HT1080 (cell line): ENCODE measurements around the gene DENND2D. TPM values are rescaled to one million over a fixed set of nuclear protein-coding genes. Genes with fewer than 3 reads are reported as not detected.
"Not testable (repeated sequence)": the region's sequence is repeated elsewhere in the genome, so short reads cannot be mapped to it uniquely, and the experiment has no call there.

Experiments used
- DNase-seq: peaks from one replicate; pipeline ENCODE4 v3.0.0-alpha.2; 2015; ENCODE audit warnings: low read depth
- total RNA-seq: library from RNA; depleted of rRNA; stranded (reverse); fragments of >200 nt; shearing (Covaris generic); gene quantifications from 2 replicates; pipeline ENCODE4 v1.2.3, GENCODE V29; 2014

DENND2D gene
- total RNA-seq, 1 experiment from 2014 or later: not detected

- DNase-seq: peak; percentile 75
Measured at GRCh38 chr1:111222308-111223125, 22.1 kb upstream of the DENND2D start.

DNA sequence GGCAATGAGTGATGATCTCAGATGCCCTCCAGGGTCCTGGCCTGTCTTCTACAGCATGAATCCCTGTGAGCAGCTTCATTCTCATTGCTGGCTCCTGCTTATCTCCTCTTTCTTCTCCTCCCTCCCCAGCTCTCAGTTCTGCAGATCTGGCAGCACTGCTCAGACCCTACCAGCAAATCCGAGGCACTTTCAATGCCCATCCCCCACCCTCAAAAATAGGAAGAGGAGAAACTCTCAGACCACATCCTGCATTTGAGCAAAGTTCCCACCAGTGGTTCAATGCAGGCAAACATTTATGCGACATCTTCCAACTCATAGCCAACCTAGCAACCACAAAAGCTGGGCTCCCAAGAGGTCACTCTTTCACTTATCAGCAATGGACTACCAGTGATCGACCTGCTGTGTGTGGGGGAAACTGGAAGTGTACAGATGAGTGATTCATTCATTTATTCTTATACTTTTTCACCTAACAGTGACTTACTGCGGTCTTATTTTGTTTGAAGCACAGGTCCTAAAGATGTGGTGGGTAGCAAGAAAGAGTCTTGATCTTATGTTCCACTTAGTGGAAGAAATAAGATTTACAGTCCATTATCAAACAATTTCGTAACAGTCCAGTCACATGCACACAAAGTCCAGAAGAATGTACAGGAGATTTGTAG lies 21.3 kb upstream of the DENND2D start:
- peak; percentile 82 for DNase-seq

DNA sequence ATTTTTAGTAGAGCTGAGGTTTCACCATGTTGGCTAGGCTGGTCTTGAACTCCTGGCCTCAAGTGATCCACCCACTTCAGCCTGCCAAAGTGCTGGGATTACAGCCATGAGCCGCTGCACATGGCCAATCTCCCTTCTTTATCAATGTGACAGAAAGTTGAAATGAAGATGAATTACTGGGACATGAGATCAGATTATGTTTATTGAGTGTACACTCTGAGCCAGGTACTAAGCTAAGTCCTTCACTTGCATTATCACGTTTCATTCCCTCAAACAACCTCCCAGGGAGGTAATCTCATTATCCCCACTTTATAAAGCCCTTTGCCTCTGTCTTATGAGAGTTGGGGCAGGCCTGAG lies 20.8 kb upstream of the DENND2D start:
- no peak for DNase-seq

DNA sequence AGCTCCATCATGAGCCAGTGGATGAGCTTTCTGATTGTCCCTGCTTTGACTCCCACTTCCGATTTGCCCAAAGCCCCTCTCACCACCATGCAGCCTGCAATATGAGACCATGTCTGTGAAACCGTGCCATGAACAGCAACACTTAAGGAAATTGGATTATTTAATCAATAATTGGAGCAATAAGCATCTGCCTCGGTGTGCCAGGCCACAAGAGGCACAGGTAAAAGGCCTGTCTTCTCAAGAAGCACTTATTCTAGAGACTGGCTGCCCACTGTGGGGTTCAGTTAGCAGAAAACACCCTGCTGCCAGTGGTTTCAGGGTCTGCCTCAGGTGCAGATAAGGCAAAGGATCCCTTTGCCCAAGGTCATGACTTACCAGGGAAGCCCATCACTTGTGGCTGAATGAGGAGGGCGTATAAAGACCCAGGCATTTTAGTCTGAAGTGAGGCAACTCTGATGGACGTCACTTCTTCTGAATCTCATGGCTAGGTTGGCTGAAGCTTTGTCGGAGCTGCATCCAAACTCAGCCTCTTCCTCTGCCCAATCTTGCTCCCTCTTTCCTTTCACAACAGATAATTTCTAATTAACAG lies 19.9 kb upstream of the DENND2D start:
- no peak for DNase-seq

- no peak for DNase-seq
Measured at GRCh38 chr1:111219557-111220286, 19.3 kb upstream of the DENND2D start.

- no peak for DNase-seq
Measured at GRCh38 chr1:111218701-111219556, 18.5 kb upstream of the DENND2D start.

GRCh38 chr1:111217183-111217910 lies 16.9 kb upstream of the DENND2D start:
- no peak for DNase-seq

DNA sequence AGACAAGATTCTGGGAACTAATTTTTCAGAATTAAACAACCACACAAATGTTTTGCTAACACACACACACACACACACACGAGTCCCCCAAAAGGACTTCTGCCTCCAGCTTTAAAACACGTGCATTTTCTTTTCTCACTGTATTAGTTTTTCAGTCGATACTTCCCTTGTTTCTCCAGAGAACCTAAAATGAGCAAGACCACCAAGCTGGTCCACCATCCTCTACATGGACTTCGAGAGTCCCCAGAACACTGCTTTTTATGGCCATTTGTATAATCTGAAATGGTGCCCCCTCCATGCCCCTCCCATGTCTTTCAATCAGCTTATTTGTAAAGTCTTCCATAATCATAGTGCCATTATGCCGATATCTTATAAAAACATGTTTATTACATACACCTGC lies 16.3 kb upstream of the DENND2D start:
- no peak for DNase-seq

GRCh38 chr1:111215285-111215684 lies 14.8 kb upstream of the DENND2D start:
- DNase-seq: not testable (repeated sequence)

- no peak for DNase-seq
Measured at GRCh38 chr1:111214884-111215283, 14.4 kb upstream of the DENND2D start.

GRCh38 chr1:111214074-111214801 lies 13.8 kb upstream of the DENND2D start:
- no peak for DNase-seq

DNA sequence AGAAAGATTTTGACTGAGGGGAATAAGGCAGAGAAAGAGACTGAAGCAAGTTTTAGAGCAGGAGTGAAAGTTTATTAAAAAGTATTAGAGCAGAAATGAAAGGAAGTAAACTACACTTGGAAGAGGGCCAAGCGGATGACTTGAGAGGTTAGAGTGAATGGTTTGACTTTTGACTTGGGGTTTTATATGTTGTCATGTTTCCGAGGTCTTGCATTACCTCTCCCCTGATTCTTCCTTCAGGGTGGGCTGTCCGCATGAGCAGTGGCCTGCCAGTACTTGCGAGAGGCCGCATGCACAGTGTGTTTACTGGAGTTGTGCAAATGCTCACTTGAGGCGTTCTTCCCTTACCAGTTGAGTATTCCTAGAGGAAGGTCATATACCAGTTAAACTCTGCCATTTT lies 13.0 kb upstream of the DENND2D start:
- DNase-seq: no peak

DNA sequence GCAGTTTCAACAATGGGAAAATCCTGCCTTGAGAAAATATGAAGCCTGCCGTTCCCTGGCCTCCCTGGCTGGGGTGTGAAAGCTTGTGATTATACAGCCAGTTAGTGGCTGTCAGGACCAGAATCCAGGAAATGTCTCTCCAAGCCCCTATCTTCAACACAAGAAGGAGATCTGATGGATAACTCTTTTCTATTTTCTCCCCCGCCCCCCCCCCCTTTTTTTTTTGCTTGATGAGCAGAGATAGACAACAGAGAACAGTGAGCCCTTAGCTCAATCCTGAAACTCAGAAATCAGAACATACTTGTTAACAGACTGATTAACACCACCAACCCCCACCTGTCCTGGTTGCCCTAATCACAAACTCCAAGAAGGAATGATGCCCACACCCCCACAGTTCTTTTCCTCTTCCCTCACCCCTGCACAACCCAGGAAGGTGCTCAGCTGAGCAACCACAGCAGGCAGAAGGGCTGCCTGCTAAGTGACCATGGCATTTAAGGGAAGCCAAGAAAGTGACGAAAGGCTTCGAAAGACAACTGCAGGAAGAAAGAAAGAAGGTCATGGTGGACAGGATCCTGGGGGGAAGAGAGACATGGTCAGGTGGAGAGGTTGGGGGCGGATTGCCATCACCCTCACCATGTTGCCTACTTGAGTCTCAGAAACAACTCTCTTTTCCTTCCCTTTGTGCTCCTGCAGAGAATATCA lies 12.3 kb upstream of the DENND2D start:
- DNase-seq: no peak

GRCh38 chr1:111211921-111212320 lies 11.5 kb upstream of the DENND2D start:
- no peak for DNase-seq

GRCh38 chr1:111209622-111210021 lies 9.2 kb upstream of the DENND2D start:
- no peak for DNase-seq

DNA sequence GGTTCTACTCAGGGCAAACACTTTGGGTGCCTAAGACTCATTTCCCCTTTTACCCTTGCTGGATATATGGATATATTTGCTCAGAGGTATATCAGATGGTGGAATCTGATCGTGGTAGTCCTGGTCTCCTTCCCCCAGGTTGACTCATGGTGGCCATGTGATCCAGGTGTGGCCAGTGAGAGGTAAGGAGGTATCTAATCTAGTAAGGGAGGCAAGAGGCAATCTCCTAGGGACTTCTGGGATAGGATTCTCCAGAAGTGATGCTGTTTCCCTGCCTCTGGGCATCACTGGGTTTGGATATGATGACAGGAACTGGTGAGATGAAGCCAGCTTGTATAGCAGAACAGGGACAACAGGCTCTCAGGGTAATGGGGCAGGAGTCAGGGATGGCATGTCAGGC lies 8.5 kb upstream of the DENND2D start:
- DNase-seq: no peak

DNA sequence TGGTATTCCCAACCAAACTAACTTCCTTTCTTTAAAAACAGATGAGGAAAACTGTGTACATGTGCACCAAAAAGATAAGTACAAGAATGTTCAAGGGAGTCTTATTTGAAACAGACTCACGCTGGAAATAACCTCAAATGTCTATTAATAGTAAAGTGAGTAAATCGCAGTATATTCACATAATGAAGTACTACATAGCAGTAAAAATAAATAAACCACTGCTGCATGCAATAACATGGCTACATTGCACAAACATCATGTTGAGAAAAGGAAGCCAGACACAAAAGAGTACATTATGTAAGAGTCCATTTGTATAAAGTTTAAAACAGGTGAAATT lies 5.2 kb upstream of the DENND2D start:
- DNase-seq: no peak

GRCh38 chr1:111204983-111205713 lies 4.7 kb upstream of the DENND2D start:
- no peak for DNase-seq
